Measurements from ENCODE around the gene RAPSN. TPM values are rescaled to one million over a fixed set of nuclear protein-coding genes. Genes with fewer than 3 reads are reported as not detected.

Gene RAPSN
- total and polyA plus RNA-seq, 2 donors (not counting 3 experiments of a cell fraction or from before 2014, with no cell fraction given), result 0.18 to 1.6 TPM

DNA sequence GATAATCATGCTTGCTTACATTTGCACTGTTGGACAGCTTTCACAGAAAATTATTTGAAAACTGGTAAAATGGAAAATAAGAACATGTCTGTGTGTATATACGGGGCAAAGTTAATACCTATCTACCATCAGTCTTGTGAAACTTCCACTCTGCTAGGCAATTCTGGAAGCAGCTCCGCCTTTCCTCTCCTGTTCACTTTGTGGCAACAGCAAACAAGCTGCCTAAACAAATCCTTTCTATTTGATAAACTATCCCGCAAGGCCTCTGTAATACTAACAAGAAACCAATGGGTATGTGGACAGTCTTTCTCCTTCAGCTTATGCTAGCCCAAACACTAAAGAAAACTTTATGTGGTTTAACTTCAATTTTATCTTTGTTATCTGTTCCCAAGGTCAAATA, 39.2 kb upstream of the RAPSN start:
- H3K9me1 ChIP-seq (replicated peaks; ENCODE audit: control insufficient read depth, extremely low read depth, insufficient read depth, low read length), result peaks cover 4% of the 10 kb centered on the region
- BruUV-seq (replicated peaks), result no TSS peak

More for the DNA sequence above, 39.2 kb upstream of the RAPSN start:
- no peaks in the 10 kb centered on the region for H4K20me1 ChIP-seq (replicated peaks; ENCODE audit: control insufficient read depth, extremely low read depth, insufficient read depth, low read length)
- H3K4me2 ChIP-seq (ENCODE audit: insufficient read depth, low read length), result no peak overlapping the region
- no peak overlapping the region for H3K9ac ChIP-seq (replicated peaks; ENCODE audit: extremely low read depth, insufficient read depth, low read length)
- FAIRE-seq, result no peak
- no peak for DNase-seq (ENCODE audit: low read depth, low spot score)
- H3K4me3 ChIP-seq (replicated peaks in 1 of 3; ENCODE audit: insufficient read depth in 1 of 3, low read depth in 1 of 3, low read length in 3 of 3), result no peak overlapping the region
- no peaks in the 10 kb centered on the region for H3K9me3 ChIP-seq (replicated peaks; ENCODE audit: control insufficient read depth, insufficient read depth, low read length)
- peaks cover 23 to 30% of the 10 kb centered on the region in 2 experiments for H3K36me3 ChIP-seq (ENCODE audit: control insufficient read depth in 2 of 2, extremely low read depth in 1 of 2, insufficient read depth in 2 of 2, low read length in 2 of 2)
- H3K4me1 ChIP-seq (ENCODE audit: control insufficient read depth, extremely low read depth, insufficient read depth, low read length), result no peaks in the 10 kb centered on the region
- intact Hi-C loops (cut with micrococcal nuclease), result no loop called here
- CTCF ChIA-PET, result interaction anchor here (0.6 to 1.1 kb wide), 5 partner anchors 10 to 46 kb away, joined by 3 to 5 read pairs (median 3); no protein-coding TSS in a partner anchor
- TF ChIP-seq MYC (IDR thresholded peaks at IDR 0.05; ENCODE audit: low read depth, low read length) (no peak), EZH2 (IDR thresholded peaks at IDR 0.05; ENCODE audit: borderline replicate concordance, low read depth, low read length, severe bottlenecking) (no peak), POLR2AphosphoS5 (IDR thresholded peaks at IDR 0.05; ENCODE audit: insufficient read depth, low read depth, low read length) (no peak), JUN (IDR thresholded peaks at IDR 0.05; ENCODE audit: borderline replicate concordance, insufficient read depth, insufficient read length, low read depth) (no peak), GATA2 (IDR thresholded peaks at IDR 0.05; ENCODE audit: insufficient read depth, insufficient read length, low read depth, low read length) (no peak), MAX (IDR thresholded peaks at IDR 0.05; ENCODE audit: insufficient read depth, insufficient read length) (no peak), FOS (IDR thresholded peaks at IDR 0.05; ENCODE audit: borderline replicate concordance, insufficient read depth, low read length) (no peak), CTCF (IDR thresholded peaks at IDR 0.05; ENCODE audit: extremely low read depth in 1 of 2, insufficient read depth in 1 of 2, low read depth in 1 of 2, low read length in 2 of 2) (no peak), POLR2A (IDR thresholded peaks at IDR 0.05; ENCODE audit: low read depth, low read length) (no peak)
- H3K79me2 ChIP-seq (ENCODE audit: control insufficient read depth, insufficient read depth, low read length), result peaks cover 35% of the 10 kb centered on the region
- POLR2A ChIA-PET, result interaction anchor here (0.6 kb wide), 1 partner anchor 108 kb away, joined by 4 read pairs; no protein-coding TSS in a partner anchor
- no peak overlapping the region for H2AFZ ChIP-seq (ENCODE audit: low read depth, low read length)
- dilution Hi-C loops (cut with MboI; ENCODE audit: extremely low pct_ligation_motif_present, low sequenced_read_pairs), result no loop called here
- no peak overlapping the region for H3K27ac ChIP-seq (ENCODE audit: insufficient read depth, low read depth, low read length)
- H3K27me3 ChIP-seq (ENCODE audit: control insufficient read depth in 2 of 2, insufficient read depth in 2 of 2, low read length in 2 of 2), result no peaks in the 10 kb centered on the region

All from endothelial cell of umbilical vein (primary cell).